Caco-2 (cell line): Measurements from ENCODE around the gene HMCN2. TPM values are rescaled to one million over a fixed set of nuclear protein-coding genes. Genes with fewer than 3 reads are reported as not detected.

Experiments used
- BruUV-seq: library from RNA; stranded (reverse); fragments of 400-500 nt; replicated peaks from 2 replicates; lab custom pipeline; 2021; lab: Mats Ljungman, UMichigan
- CTCF ChIA-PET: fragments of 300-600 bp; sonication (Branson Sonifier 250); formaldehyde crosslinking; loops from one replicate; lab custom pipeline; 2022; ENCODE audit warnings: antibody characterized with exemption; lab: Charles Lee
- POLR2A ChIA-PET: fragments of 300-600 bp; sonication (Branson Sonifier 250); formaldehyde crosslinking; loops from one replicate; lab custom pipeline; 2022; ENCODE audit warnings: antibody characterized with exemption; lab: Charles Lee
- DNase-seq, 2 experiments: peaks; one replicate each; pipeline versions ENCODE4 v3.0.0 to v3.0.0-alpha.2; 2020 to 2022
- H3K27me3 ChIP-seq: replicated peaks from 2 replicates; pipeline ENCODE4 v1.6.0; 2011; ENCODE audit warnings: low read length; ENCODE audit not compliant: control insufficient read depth, insufficient read depth
- H3K36me3 ChIP-seq: 2 replicates; pipeline ENCODE4 v1.5.1; 2011; ENCODE audit warnings: low read length; ENCODE audit not compliant: control insufficient read depth, insufficient read depth
- H3K4me1 ChIP-seq: fragments of 250-450 bp; sonication (Bioruptor Pico); 2 replicates; pipeline ENCODE4 v1.5.1; 2020; ENCODE audit warnings: mild to moderate bottlenecking
- H3K4me3 ChIP-seq: 2 replicates; pipeline ENCODE4 v1.5.1; 2011; ENCODE audit warnings: low read depth, mild to moderate bottlenecking, control low read depth, low read length
- H3K9me3 ChIP-seq: fragments of 250-450 bp; sonication (Bioruptor Pico); 2 replicates; pipeline ENCODE4 v1.5.1; 2020; ENCODE audit warnings: mild to moderate bottlenecking, moderate library complexity
- H3K27ac Mint-ChIP-seq: one replicate; pipeline ENCODE4 v1.8.0; 2022; ENCODE audit warnings: mixed read lengths; ENCODE audit not compliant: unreplicated experiment
- H3K27me3 Mint-ChIP-seq: one replicate; pipeline ENCODE4 v1.8.0; 2022; ENCODE audit warnings: mixed read lengths; ENCODE audit not compliant: insufficient read depth, unreplicated experiment
- H3K36me3 Mint-ChIP-seq: one replicate; pipeline ENCODE4 v1.8.0; 2022; ENCODE audit warnings: mild to moderate bottlenecking, mixed read lengths; ENCODE audit not compliant: insufficient read depth, unreplicated experiment
- H3K4me1 Mint-ChIP-seq: one replicate; pipeline ENCODE4 v1.8.0; 2022; ENCODE audit warnings: low read depth, mixed read lengths; ENCODE audit not compliant: unreplicated experiment
- H3K4me3 Mint-ChIP-seq: one replicate; pipeline ENCODE4 v1.8.0; 2022; ENCODE audit warnings: mild to moderate bottlenecking, moderate library complexity, mixed read lengths; ENCODE audit not compliant: unreplicated experiment
- H3K9me3 Mint-ChIP-seq: one replicate; pipeline ENCODE4 v1.8.0; 2022; ENCODE audit warnings: mixed read lengths; ENCODE audit not compliant: unreplicated experiment
- intact Hi-C: fragments of 100-400 bp; cut with micrococcal nuclease; formaldehyde crosslinking; loops from one replicate; pipeline ENCODE4 v1.10.0; 2022; ENCODE audit not compliant: unreplicated experiment
- total RNA-seq: library from RNA; stranded (reverse); gene quantifications from 2 replicates; pipeline ENCODE4 v1.2.3, GENCODE V29; 2022
- TF ChIP-seq, protein P1 (sequence below), 2 experiments: fragments of 200-600 bp in 1 of 2; IDR thresholded peaks; 1 replicate in 1 of 2; 2 replicates in 1 of 2; pipeline versions ENCODE4 v1.5.1 to v1.8.0; 2011 to 2022; ENCODE audit warnings: antibody characterized with exemption in 1 of 2, control low read depth in 1 of 2, inconsistent platforms in 1 of 2, low read depth in 1 of 2, low read length in 1 of 2, mild to moderate bottlenecking in 1 of 2, moderate library complexity in 1 of 2; ENCODE audit not compliant: insufficient read depth in 1 of 2, severe bottlenecking in 1 of 2, unreplicated experiment in 1 of 2

Gene HMCN2
- total RNA-seq, 1 experiment from 2014 or later: 0.41 TPM

DNA sequence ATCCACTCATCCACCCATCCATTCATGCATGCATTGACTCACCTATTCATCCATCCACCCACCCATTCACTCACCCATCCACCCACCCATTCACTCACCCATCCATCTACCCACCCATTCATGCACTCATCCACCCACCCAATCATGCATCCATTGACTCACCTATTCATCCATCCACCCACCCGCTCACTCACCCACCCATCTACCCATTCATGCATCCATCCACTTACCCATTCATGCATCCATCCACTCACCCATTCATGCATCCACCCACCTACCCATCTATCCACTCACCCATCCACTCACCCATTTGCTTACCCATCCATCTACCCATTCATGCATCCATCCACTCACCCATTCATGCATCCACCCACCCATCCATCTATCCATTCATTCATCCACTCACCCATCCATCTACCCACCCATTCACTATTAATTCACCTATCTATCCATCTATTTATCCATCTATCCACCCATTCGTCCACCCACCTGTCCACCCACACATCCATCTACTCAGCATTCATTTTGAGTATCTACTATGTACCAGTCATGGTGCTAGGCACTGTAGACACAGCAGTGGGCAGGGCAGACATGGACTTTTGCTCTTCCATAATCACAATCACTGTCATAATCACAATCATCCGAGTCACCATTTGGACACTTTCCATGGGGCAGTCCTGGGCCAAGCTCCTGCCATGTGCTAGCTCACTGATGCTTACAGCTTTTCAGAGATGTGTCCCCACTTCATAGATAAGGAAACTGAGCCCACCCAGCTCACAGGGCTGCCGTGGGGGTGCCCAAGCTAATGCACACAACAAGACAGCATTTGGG is 34.4 kb downstream of the HMCN2 start:
- no peak for DNase-seq
- Histone ChIP-seq H3K27me3 (no peaks in the 10 kb centered on the region), H3K4me3 (no peak overlapping the region), H3K4me1 (no peaks in the 10 kb centered on the region), H3K9me3 (no peaks in the 10 kb centered on the region), H3K36me3 (no peaks in the 10 kb centered on the region)
- TF ChIP-seq, protein P1, sequence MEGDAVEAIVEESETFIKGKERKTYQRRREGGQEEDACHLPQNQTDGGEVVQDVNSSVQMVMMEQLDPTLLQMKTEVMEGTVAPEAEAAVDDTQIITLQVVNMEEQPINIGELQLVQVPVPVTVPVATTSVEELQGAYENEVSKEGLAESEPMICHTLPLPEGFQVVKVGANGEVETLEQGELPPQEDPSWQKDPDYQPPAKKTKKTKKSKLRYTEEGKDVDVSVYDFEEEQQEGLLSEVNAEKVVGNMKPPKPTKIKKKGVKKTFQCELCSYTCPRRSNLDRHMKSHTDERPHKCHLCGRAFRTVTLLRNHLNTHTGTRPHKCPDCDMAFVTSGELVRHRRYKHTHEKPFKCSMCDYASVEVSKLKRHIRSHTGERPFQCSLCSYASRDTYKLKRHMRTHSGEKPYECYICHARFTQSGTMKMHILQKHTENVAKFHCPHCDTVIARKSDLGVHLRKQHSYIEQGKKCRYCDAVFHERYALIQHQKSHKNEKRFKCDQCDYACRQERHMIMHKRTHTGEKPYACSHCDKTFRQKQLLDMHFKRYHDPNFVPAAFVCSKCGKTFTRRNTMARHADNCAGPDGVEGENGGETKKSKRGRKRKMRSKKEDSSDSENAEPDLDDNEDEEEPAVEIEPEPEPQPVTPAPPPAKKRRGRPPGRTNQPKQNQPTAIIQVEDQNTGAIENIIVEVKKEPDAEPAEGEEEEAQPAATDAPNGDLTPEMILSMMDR (IDR thresholded peaks at IDR 0.05; ENCODE audit: insufficient read depth in 1 of 2, low read depth in 1 of 2, low read length in 1 of 2, severe bottlenecking in 1 of 2, unreplicated experiment in 1 of 2): no peak
- Mint-ChIP-seq H3K4me3 (no peak overlapping the region), H3K36me3 (no peaks in the 10 kb centered on the region), H3K27ac (no peak overlapping the region), H3K27me3 (peaks cover 17% of the 10 kb centered on the region), H3K9me3 (no peaks in the 10 kb centered on the region), H3K4me1 (no peaks in the 10 kb centered on the region)
- intact Hi-C loops: no loop called here
- POLR2A ChIA-PET: no interaction called here
- no TSS peak for BruUV-seq
- CTCF ChIA-PET: no interaction called here

DNA sequence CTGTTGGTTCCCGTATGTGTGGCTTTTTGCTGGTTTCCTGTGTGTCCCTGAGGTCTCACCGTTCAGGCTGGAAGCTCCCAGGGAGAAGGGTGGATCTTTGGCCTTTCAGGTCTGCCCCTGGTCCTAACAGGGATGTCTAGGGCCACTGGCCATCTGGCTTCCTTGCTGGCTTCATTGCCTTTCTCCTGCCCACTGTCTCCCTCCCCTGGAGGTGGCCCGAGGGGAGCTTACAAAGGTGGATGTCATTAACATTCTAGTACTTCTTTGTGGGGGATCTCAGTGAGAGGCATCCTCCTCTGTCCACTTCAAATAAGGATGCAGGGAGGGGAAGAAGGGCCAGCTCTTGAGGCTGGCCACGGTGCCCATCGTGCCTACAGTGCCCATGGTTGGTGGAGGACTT is 35.2 kb downstream of the HMCN2 start:
- Histone ChIP-seq H3K4me3 (no peak overlapping the region), H3K27me3 (no peaks in the 10 kb centered on the region), H3K9me3 (no peaks in the 10 kb centered on the region), H3K4me1 (no peaks in the 10 kb centered on the region), H3K36me3 (no peaks in the 10 kb centered on the region)
- Mint-ChIP-seq H3K36me3 (no peaks in the 10 kb centered on the region), H3K4me3 (no peak overlapping the region), H3K4me1 (no peaks in the 10 kb centered on the region), H3K27ac (no peak overlapping the region), H3K9me3 (no peaks in the 10 kb centered on the region), H3K27me3 (peaks cover 15% of the 10 kb centered on the region)
- POLR2A ChIA-PET: no interaction called here
- TF ChIP-seq, protein P1 (IDR thresholded peaks at IDR 0.05; ENCODE audit: insufficient read depth in 1 of 2, low read depth in 1 of 2, low read length in 1 of 2, severe bottlenecking in 1 of 2, unreplicated experiment in 1 of 2): no peak
- DNase-seq: no peak
- CTCF ChIA-PET: no interaction called here
- intact Hi-C loops: no loop called here
- no TSS peak for BruUV-seq

DNA sequence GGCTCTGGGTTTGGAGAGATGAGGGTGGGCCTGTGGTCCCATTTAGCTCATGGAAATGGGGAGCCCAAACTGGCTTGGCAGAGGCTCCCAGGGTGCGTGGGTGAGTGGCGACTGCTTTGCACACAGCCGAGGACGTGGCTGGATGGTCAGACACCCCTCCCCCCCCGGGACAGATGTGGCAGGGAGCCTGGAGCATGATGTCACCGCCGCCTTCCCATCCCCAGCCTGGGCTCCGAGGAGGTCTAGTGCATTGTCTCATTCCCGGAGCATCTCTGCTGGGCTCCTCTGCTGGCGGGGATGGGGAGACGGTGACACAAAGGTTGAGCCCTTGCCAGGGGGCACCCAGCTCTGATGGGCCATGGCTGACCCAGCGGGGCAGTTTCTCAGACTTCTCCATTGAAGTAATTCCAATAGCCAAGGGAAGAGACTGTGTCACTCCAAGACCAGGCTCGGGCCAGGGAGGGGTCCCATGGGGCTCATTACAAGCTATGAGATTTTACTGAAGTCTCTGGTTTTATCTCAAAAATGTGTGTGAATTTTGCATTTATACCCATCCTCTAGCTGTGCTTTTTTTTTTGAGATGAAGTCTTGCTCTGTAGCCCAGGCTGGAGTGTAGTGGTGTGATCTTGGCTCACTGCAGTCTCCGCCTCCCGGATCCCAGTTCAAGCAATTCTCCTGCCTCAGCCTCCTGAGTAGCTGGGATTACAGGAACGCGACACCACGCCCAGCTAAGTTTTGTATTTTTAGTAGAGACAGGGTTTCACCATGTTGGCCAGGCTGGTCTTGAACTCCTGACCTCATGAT is 36.1 kb downstream of the HMCN2 start:
- Histone ChIP-seq H3K27me3 (no peaks in the 10 kb centered on the region), H3K4me1 (no peaks in the 10 kb centered on the region), H3K4me3 (no peak overlapping the region), H3K36me3 (no peaks in the 10 kb centered on the region), H3K9me3 (no peaks in the 10 kb centered on the region)
- Mint-ChIP-seq H3K27me3 (peaks cover 10% of the 10 kb centered on the region), H3K4me1 (no peaks in the 10 kb centered on the region), H3K36me3 (no peaks in the 10 kb centered on the region), H3K27ac (no peak overlapping the region), H3K4me3 (no peak overlapping the region), H3K9me3 (no peaks in the 10 kb centered on the region)
- POLR2A ChIA-PET: no interaction called here
- no TSS peak for BruUV-seq
- no peak for DNase-seq
- TF ChIP-seq, protein P1 (IDR thresholded peaks at IDR 0.05; ENCODE audit: insufficient read depth in 1 of 2, low read depth in 1 of 2, low read length in 1 of 2, severe bottlenecking in 1 of 2, unreplicated experiment in 1 of 2): no peak
- CTCF ChIA-PET: interaction anchor here (0.5 to 0.6 kb wide), 2 partner anchors 16 to 559 kb away, joined by 3 read pairs; no protein-coding TSS in a partner anchor
- intact Hi-C loops: no loop called here
